HUES6 (cell line): ENCODE measurements around the gene ICOS.

ENCODE experiments used
- H3K27ac ChIP-seq: 2 replicates; pipeline ENCODE4 v1.7.0; 2013; ENCODE audit warnings: low read depth, mild to moderate bottlenecking, low read length, inconsistent platforms
- H3K27me3 ChIP-seq: 2 replicates; pipeline ENCODE4 v1.6.1; 2013; ENCODE audit warnings: low read length; ENCODE audit not compliant: control insufficient read depth, insufficient read depth
- H3K36me3 ChIP-seq: 2 replicates; pipeline ENCODE4 v1.6.1; 2013; ENCODE audit warnings: low read length; ENCODE audit not compliant: control insufficient read depth, insufficient read depth
- H3K4me1 ChIP-seq: 2 replicates; pipeline ENCODE4 v1.6.1; 2013; ENCODE audit warnings: low read length; ENCODE audit not compliant: control insufficient read depth, insufficient read depth
- H3K4me3 ChIP-seq: 2 replicates; pipeline ENCODE4 v1.5.1; 2013; ENCODE audit warnings: low read depth, low read length
- H3K9ac ChIP-seq: one replicate; pipeline ENCODE4 v1.6.1; 2013; ENCODE audit warnings: mild to moderate bottlenecking, low read length
- H3K9me3 ChIP-seq: 2 replicates; pipeline ENCODE4 v1.6.1; 2013; ENCODE audit warnings: low read depth, low read length; ENCODE audit not compliant: control insufficient read depth, insufficient read depth

ICOS gene

GRCh38 chr2:204010628-204011560 is 74.3 kb downstream of the ICOS start:
- Histone ChIP-seq H3K9ac (no peak overlapping the region), H3K36me3 (no peaks in the 10 kb centered on the region), H3K4me1 (no peaks in the 10 kb centered on the region), H3K4me3 (no peak overlapping the region), H3K27me3 (no peaks in the 10 kb centered on the region), H3K9me3 (no peaks in the 10 kb centered on the region), H3K27ac (no peak overlapping the region)
